Stimulated activated effector memory CD8-positive, alpha-beta T cell treated with anti-CD3 and anti-CD28 coated beads, Interleukin-12 subunit alpha, Interleukin-12 subunit beta, amount 100 ng/mL, for 72 hours (primary cell): ENCODE results near the gene PLEKHA5.
"Not testable (repeated sequence)": the region's sequence is repeated elsewhere in the genome, so short reads cannot be mapped to it uniquely, and the experiment has no call there.

Experiments used
- ATAC-seq: fragments of 150-1000 bp; cut with Tn5 transposase; 2 replicates; pipeline ENCODE4 v1.10.0; 2021
- DNase-seq, 2 donors: peaks; one replicate each; pipeline ENCODE4 v3.0.0; 2021 to 2022; ENCODE audit warnings: low spot score in 2 of 2
- H3K27ac Mint-ChIP-seq: one replicate; pipeline ENCODE4 v1.8.0; 2022; ENCODE audit warnings: mild to moderate bottlenecking, mixed read lengths
- H3K36me3 Mint-ChIP-seq: one replicate; pipeline ENCODE4 v1.8.0; 2022; ENCODE audit warnings: mild to moderate bottlenecking, mixed read lengths
- H3K4me1 Mint-ChIP-seq: one replicate; pipeline ENCODE4 v1.8.0; 2022; ENCODE audit warnings: mixed read lengths
- H3K4me3 Mint-ChIP-seq: one replicate; pipeline ENCODE4 v1.8.0; 2022; ENCODE audit warnings: mild to moderate bottlenecking, mixed read lengths
- H3K9me3 Mint-ChIP-seq: one replicate; pipeline ENCODE4 v1.8.0; 2022; ENCODE audit warnings: mixed read lengths

The PLEKHA5 gene

DNA sequence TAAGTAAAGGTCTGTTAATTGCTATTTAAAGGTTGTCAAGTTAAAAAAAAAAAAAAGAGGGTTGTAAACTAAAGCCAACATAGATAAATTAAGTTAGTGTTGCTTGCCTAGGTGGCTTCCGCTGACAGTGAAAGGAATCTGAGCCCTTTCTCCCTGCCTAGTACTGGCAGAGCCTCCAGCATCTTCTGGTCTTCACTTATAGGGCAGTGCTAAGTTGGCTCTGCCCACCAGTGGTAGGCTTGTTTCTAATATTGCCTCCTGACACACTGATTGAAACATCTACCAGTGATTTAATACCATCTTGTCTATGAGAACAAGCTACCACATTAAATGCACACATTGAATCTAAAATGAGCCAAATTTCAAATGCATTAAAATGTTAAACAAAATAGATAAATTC lies 39.7 kb downstream of the PLEKHA5 start:
- Mint-ChIP-seq H3K4me3 (no peak overlapping the region), H3K36me3 (no peaks in the 10 kb centered on the region), H3K9me3 (no peaks in the 10 kb centered on the region), H3K27ac (no peak overlapping the region), H3K4me1 (peaks cover 7% of the 10 kb centered on the region)
- DNase-seq (no peak), ATAC-seq (no peak)

DNA sequence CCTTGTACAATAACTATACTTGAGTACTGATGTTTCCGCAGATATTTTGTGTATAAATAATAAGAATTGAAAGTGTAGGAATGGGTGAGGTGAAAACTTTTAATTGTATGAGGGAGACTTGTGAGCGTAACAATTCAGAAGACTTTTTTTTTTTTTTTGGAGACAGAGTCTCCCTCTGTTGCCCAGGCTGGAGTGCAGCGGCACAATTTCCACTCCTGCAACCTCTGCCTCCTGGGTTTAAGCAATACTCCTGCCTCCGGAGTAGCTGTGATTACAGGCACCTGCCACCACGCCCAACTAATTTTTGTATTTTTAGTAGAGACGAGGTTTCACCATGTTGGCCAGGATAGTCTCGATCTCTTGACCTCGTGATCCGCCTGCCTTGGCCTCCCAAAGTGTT lies 40.8 kb downstream of the PLEKHA5 start:
- H3K4me3 Mint-ChIP-seq, DNase-seq, H3K36me3 Mint-ChIP-seq, H3K4me1 Mint-ChIP-seq, ATAC-seq, H3K27ac Mint-ChIP-seq, H3K9me3 Mint-ChIP-seq: not testable (repeated sequence)

DNA sequence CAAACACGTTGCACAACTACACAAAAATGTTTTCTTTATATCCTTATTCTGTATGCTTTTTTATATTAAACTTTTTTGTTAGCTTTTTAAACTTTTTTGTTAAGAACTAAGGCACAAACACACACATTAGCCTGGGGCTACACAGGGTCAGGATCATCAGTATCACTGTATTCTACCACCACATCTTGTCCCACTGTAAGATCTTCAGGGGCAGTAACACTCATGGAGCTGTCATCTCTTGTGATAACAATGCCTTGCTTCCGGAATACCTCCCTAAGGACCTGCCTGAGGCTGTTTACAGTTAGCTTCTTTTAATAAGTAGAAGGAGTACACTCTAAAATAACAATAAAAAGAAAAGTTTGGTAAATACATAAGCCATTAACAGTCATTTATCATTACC lies 42.2 kb downstream of the PLEKHA5 start:
- Mint-ChIP-seq H3K36me3 (no peaks in the 10 kb centered on the region), H3K27ac (no peak overlapping the region), H3K4me3 (no peak overlapping the region), H3K9me3 (no peaks in the 10 kb centered on the region), H3K4me1 (no peaks in the 10 kb centered on the region)
- DNase-seq: no peak
- no peak for ATAC-seq

DNA sequence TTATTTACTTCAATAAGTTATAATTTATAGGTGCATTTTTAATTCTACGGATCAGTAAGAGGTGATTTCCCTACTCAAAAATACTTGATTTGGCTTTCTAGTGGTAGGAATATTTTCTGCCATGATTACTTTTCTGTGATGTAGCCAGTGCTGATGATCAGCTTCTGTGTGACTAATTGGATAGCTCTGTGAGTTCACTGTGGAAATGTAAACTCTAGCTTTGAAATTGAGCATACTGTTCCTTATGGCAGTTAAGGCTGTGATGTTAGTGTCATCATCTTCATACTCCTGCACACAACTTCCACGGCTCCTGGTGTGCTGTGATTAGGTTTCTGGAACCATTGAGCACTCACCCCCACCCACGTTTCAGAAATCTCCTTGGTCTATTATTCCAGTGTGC lies 48.2 kb downstream of the PLEKHA5 start:
- Mint-ChIP-seq H3K36me3 (no peaks in the 10 kb centered on the region), H3K27ac (no peak overlapping the region), H3K4me3 (no peak overlapping the region), H3K4me1 (no peaks in the 10 kb centered on the region), H3K9me3 (no peaks in the 10 kb centered on the region)
- ATAC-seq: no peak
- no peak for DNase-seq

DNA sequence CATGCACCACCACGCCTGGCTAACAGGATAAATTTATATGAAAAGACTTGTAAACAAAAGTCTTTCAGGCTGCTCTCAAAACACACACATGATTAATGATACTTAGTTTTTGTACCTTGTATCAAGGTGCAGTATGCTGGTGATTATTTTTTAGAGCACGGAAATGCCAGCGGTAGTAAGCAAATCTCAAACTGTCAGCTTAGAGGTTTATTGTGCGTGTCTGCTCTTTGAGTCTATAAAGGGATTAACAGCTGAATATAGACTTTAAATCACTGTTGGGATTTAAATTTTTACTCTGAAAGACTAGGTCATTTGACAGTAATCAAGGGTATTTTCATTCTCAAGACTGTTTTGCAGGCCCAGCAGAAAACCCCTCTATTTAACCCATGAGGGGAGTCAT lies 50.5 kb downstream of the PLEKHA5 start:
- DNase-seq (no peak), ATAC-seq (no peak)
- no peaks in the 10 kb centered on the region for H3K36me3 Mint-ChIP-seq
- H3K9me3 Mint-ChIP-seq: no peaks in the 10 kb centered on the region
- H3K4me1 Mint-ChIP-seq: no peaks in the 10 kb centered on the region
- H3K27ac Mint-ChIP-seq: no peak overlapping the region
- H3K4me3 Mint-ChIP-seq: no peak overlapping the region

DNA sequence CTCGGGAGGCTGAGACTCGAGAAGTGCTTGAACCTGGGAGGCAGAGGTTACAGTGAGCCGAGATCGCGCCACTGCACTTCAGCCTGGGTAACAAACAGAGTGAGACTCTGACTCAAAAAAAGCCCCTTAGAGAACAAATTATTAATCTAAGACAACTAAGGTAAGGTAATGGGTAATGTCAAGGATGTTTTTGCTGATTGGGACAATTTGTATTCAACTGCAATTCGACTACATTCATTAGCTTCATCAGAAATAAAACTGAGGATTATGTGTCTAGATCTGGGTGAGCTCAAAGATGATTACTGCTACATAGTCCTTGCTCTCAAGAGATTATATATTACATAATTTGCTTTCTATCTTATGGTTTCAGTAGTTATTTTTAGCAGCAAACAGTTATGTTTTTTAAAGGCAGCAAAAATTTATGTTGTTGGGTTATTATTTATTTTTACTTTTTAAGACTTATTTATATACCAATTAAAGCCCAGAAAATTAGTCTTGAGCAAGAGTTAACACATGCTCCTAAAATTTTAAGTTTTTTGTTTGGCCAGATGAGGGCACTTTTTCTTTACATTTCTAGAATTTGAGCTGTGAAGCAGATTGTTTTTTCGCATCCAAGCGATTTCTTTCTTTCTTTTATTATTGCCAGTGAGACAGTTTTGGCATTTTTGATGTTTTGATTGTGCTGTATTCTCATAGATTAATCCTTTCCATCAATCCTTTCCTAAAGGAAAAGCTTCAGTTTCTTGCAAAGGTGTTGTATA lies 52.3 kb downstream of the PLEKHA5 start:
- Mint-ChIP-seq H3K27ac (no peak overlapping the region), H3K36me3 (no peaks in the 10 kb centered on the region)
- ATAC-seq: no peak

DNA sequence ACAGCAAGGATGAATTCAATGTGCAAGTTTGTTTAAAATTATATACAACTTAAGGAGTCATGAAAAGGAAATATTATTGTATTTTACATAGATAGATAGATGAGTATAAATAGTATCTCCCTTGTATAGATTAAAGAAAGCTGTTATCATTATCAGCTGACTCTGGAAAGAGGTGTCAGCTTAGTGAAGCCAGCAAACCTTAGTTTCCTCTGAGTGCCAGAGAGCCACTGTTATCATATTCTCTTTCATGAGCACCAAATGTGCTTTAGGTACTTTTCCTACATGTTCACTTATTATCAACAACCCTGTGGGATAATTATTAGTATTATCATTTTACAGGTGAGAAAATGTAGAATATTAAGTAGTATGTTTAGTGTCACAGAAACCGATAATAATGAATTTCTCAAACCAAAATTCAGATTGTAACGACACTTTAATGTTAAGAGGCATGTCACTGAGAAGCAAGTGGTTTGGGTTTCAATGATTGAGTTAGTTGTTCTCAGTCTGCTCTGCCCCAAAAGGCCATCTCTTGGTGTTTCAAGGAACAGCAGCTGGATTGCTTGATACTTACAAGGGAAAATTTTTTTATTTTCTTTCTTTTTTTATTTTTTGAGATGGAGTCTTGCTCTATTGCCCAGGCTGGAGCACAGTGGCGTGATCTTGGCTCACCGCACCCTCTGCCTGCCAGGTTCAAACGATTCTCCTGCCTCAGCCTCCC lies 53.7 kb downstream of the PLEKHA5 start:
- H3K4me1 Mint-ChIP-seq: no peaks in the 10 kb centered on the region
- no peak overlapping the region for H3K27ac Mint-ChIP-seq
- no peaks in the 10 kb centered on the region for H3K9me3 Mint-ChIP-seq
- H3K4me3 Mint-ChIP-seq: no peak overlapping the region
- ATAC-seq (no peak), DNase-seq (no peak)
- H3K36me3 Mint-ChIP-seq: no peaks in the 10 kb centered on the region

More for the DNA sequence above, 52.3 kb downstream of the PLEKHA5 start:
- no peak overlapping the region for H3K4me3 Mint-ChIP-seq
- no peaks in the 10 kb centered on the region for H3K9me3 Mint-ChIP-seq
- H3K4me1 Mint-ChIP-seq: no peaks in the 10 kb centered on the region
- no peak for DNase-seq

DNA sequence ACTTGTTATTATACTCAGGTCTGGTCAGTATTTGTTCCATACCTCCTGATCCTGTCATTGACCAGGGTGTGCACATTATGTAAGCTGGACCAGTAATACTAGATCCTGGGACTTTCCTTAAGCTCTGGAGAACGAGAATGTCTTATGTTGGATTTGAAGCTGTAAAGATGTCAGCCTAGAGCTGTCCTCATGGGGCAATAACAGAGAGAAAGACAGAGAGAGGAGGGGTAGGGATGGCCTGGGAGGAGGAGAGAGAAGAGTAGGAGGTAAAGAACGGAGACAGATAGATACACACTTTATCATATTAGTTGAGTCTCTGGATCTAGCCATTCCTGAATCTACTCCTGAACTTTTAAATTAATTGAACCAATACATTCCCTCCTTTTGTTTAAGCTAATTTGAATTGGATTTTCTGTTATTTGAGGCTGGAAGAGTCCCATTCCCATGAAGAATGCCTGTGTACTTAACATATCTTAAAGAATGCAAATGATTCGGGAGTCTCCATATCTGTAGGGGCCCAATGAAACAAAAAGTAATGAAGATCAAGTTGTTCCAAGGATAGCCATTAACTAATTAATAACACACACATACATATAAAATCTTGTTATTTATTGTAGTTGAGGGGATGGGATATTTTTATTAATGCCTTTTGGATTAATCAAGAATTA lies 55.9 kb downstream of the PLEKHA5 start:
- Mint-ChIP-seq H3K4me3 (no peak overlapping the region), H3K4me1 (peaks cover 6% of the 10 kb centered on the region), H3K27ac (no peak overlapping the region), H3K36me3 (no peaks in the 10 kb centered on the region), H3K9me3 (no peaks in the 10 kb centered on the region)
- ATAC-seq (no peak), DNase-seq (no peak)

DNA sequence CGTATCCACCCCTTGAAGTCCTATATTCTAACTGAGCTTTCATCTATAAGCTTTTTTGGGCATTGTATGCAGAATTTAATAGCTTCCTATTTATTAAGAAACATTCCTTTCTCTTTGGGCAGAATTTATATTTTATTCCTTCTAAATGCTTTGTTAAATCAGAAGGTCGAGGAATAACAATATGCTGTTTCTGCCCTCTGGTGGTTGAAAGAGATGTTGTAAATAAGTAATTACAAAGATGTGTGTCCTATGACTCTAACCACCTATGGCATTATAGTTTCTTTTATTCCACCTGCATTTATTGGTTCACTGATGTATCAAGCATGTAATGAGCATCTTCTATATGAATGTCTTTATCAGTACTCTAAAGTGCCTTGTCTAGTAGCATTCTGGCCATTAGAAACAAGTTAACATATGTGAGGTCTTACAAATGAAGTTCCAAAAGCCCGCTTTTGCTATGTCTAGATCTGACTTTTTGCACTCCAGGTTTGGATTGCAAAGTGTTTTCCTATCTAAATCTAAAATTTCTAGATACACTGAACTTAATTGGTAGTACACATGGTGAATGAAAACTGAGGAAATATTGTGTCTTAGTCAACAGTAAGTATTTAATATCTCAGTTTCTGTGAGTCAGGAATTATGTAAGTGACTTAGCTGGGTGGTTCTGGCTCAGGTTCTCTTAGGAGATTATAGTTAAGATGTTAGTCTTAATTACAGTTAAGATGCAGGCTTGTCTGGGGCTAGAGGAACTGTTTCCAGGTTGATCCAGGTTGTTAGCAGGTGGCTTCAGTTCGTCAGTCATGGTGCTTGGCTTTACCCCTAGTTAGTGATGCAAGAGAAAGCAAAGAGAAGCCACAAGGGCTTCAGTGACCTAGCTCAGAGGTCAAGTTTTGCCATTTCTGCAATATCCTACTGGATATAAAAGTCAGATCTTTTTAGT lies 57.5 kb downstream of the PLEKHA5 start:
- Mint-ChIP-seq H3K27ac (no peak overlapping the region), H3K9me3 (no peaks in the 10 kb centered on the region), H3K36me3 (no peaks in the 10 kb centered on the region), H3K4me1 (peaks cover 6% of the 10 kb centered on the region), H3K4me3 (no peak overlapping the region)
- DNase-seq (no peak), ATAC-seq (peak; percentile 50)

DNA sequence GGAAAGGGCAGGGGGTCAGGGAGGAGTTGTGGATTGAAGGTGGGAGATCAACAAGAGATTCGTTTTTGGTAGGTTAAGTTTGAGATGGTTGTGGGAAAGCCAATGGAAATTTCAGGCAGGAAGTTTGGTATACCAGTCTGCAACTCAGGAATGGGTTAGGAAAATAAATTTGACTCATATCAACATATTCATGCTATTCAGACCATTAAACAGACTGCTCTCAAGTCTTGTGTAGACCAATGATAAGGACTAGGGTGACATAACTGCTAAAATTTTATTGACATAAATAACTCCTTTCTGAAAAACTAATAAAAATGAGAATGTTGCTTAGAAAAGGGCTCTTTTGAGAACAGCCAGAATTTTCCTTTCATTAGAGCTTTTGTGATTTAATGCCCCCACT lies 60.0 kb downstream of the PLEKHA5 start:
- peak overlapping the region; percentile 1 for H3K27ac Mint-ChIP-seq
- no peak for DNase-seq
- H3K4me1 Mint-ChIP-seq: peaks cover 6% of the 10 kb centered on the region
- H3K36me3 Mint-ChIP-seq: no peaks in the 10 kb centered on the region
- no peaks in the 10 kb centered on the region for H3K9me3 Mint-ChIP-seq
- H3K4me3 Mint-ChIP-seq: no peak overlapping the region
- no peak for ATAC-seq

DNA sequence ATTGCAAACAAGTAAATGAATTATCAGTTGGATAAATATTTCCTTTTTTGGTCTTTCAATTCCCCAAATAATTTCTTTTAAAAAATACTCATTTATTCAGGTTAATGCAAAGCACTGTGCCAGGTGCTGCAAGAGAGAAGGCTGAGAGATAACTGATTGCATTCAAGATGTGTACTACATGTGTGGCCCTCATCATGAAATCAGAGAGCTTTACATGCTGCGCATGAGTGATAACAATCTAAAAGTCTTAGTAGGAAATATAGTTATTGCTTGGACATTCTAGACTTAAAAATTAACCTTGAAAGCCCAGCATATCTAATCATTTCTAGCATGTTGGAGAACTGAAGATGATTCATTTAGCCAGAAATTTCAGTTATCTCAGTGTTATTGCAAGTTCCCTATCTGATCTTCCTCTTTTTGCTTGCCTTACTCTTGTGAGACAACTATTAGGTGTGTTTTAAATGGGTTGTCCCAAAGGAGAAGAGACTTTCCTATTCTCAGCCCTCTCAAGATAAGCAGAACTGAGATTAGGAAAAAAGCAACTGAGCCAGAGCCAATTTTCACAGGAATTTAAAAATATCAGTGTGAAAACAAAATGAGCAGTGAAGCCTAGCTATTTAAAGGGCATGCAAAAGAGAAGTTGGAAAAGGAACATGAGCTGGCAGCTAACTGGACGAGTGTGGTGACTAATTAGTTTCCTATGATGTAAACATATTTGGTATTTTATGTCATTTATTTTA lies 60.9 kb downstream of the PLEKHA5 start:
- H3K27ac Mint-ChIP-seq: no peak overlapping the region
- H3K4me1 Mint-ChIP-seq: peaks cover 6% of the 10 kb centered on the region
- ATAC-seq (no peak), DNase-seq (no peak)
- no peaks in the 10 kb centered on the region for H3K36me3 Mint-ChIP-seq
- H3K9me3 Mint-ChIP-seq: no peaks in the 10 kb centered on the region
- no peak overlapping the region for H3K4me3 Mint-ChIP-seq

DNA sequence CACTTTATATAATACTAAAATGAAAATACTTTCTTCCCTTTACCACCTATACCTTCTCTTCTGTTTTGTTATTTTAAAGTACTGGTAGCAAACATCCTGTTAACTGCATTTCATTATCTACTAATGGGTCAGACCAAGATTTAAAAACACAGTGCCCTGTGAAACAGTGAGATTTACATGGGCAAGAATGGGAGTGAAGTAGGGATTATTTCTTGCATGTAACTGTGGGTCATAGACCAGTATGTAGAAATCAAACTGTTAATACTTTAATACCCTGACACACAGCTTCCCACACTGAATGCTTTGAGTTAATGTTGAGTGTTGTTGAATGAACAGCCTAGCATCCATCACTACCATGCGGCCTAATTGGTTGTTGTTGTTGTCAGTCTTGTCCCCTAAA lies 61.6 kb downstream of the PLEKHA5 start:
- peaks cover 6% of the 10 kb centered on the region for H3K4me1 Mint-ChIP-seq
- no peaks in the 10 kb centered on the region for H3K36me3 Mint-ChIP-seq
- no peak for DNase-seq
- no peak overlapping the region for H3K27ac Mint-ChIP-seq
- no peak overlapping the region for H3K4me3 Mint-ChIP-seq
- H3K9me3 Mint-ChIP-seq: no peaks in the 10 kb centered on the region
- ATAC-seq: no peak

DNA sequence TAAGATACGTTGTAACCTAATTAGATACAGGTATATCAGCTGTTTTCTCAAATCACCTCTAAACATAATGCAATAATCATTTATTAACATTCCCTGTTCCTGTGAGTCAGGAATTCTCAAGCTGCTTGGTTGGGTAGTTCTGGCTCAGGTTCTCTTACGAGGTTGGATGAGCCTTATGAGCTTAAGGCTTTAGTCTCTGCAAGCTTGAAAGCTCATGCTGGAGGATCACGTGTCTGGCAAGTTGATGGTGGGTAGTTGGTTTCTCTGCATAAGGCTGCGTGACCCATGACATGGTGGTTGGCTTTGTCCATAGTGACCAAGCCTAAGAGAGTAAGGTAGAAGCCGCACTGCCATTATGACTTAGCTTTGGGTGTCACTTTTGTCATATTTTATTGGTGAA lies 62.0 kb downstream of the PLEKHA5 start:
- no peak overlapping the region for H3K4me3 Mint-ChIP-seq
- ATAC-seq: no peak
- DNase-seq: no peak
- no peaks in the 10 kb centered on the region for H3K36me3 Mint-ChIP-seq
- H3K4me1 Mint-ChIP-seq: peaks cover 6% of the 10 kb centered on the region
- H3K27ac Mint-ChIP-seq: no peak overlapping the region
- H3K9me3 Mint-ChIP-seq: no peaks in the 10 kb centered on the region

DNA sequence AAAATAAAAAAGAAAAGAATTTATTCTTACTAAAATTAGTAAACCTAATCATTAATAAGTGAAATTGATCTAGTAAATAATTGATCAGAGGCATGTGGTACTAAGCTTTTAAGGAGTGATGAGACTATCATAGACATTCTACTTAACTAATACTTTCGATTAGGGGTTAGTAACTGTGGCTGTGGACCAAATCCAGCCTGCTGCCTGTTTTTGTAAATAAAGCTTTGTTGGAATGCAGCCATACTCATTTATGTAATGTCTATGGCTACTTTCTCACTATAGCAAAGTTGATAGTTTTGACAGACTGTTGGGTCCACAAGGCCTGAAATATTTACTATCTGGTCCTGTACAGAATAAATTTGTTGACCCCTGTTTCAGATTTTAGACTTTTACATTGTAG lies 63.2 kb downstream of the PLEKHA5 start:
- DNase-seq (no peak), ATAC-seq (no peak)
- Mint-ChIP-seq H3K36me3 (no peaks in the 10 kb centered on the region), H3K4me3 (no peak overlapping the region), H3K27ac (no peak overlapping the region), H3K9me3 (no peaks in the 10 kb centered on the region), H3K4me1 (peaks cover 6% of the 10 kb centered on the region)
